Measurements from ENCODE around the gene DHRSX.
"Not testable (repeated sequence)": the region's sequence is repeated elsewhere in the genome, so short reads cannot be mapped to it uniquely, and the experiment has no call there.

The DHRSX gene

DNA sequence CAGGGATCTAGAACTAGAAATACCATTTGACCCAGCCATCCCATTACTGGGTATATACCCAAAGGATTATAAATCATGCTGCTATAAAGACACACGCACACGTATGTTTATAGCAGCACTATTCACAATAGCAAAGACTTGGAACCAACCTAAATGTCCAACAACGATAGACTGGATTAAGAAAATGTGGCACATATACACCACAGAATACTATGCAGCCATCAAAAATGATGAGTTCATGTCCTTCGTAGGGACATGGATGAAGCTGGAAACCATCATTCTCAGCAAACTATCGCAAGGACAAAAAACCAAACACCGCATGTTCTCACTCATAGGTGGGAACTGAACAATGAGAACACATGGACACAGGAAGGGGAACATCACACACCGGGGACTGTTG is 81.4 kb downstream of the DHRSX start:
- not testable (repeated sequence) for DNase-seq

- DNase-seq = no peak
These were observed 82.8 kb downstream of the DHRSX start for GRCh38 chrX:2418000-2418399.

DNA sequence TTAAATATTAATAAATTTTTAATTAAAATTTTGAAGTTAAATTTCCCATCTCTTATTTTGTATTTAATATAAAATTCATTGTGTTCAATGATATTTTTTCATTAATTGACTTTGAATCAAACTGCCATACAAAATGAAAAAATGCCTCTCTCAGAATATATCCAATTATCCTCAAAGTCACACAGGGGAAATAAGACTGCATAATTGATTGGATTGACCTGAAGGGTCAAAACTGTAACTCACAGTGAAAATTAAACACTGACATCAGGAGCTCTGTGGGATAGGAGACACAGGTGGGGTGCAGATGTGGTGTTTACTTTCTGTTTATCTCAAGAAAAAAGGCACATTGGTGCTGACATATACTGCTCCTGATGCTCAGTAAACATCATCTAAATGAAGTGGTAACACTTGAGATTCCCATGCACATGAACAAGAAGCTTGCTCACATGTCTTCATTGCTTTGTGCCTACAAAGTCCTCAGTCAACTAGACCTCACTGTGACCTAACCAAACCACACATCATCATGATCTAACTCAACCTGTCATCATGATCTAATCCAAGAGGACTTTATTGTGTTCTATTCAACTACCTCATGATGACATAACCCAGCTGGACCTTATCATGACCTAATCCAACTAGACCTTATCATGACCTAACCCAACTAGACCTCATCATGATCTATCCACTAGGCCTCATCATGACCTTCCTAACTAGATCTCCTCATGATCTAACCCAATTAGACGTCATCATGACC is 83.7 kb downstream of the DHRSX start:
- no peak for DNase-seq

DNA sequence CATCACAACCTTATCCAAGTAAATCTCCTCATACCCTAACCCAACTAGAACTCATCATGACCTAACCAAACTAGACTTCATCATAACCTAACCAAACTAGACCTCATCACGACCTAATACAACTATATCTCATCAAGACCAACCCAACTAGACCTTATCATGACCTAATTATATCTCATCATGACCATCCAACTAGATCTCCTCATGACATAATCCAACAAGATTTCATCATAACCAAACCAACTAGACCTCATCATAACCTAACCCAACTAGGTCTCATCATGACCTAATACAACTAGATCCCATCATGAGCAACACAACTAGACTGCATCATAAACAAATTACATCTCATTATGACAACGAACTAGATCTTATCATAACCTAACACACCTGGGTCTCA is 86.4 kb downstream of the DHRSX start:
- no peak for DNase-seq

- DNase-seq = no peak
These were observed 86.8 kb downstream of the DHRSX start for GRCh38 chrX:2413969-2414368.

DNA sequence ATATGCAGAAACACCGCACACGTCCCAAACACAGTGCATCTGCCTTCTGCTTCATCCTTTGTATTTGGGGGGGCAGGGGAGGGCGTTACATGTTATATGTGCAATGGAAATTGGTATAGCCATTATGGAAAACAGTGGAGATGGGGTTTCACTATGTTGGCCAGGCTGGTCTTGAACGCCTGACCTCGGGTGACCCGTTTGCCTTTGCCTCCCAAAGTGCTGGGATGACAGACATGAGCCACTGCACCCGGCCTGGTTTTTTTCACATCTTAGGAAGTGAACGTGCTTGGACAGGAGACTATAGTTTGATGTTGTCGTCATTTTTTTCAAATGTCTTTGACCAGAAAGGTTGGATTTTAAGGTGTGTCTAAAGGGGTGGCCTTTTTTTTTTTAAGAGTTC is 88.6 kb downstream of the DHRSX start:
- no peak for DNase-seq

GRCh38 chrX:2410279-2411020 is 90.3 kb downstream of the DHRSX start:
- DNase-seq = no peak

GRCh38 chrX:2409796-2410195 is 91.0 kb downstream of the DHRSX start:
- DNase-seq = no peak

- DNase-seq = no peak
These were observed 91.9 kb downstream of the DHRSX start for GRCh38 chrX:2408856-2409255.

GRCh38 chrX:2406891-2407518 is 93.8 kb downstream of the DHRSX start:
- no peak for DNase-seq

GRCh38 chrX:2404776-2405175 is 96.0 kb downstream of the DHRSX start:
- no peak for DNase-seq

- DNase-seq = no peak
These were observed 98.5 kb downstream of the DHRSX start for GRCh38 chrX:2402361-2402690.

DNA sequence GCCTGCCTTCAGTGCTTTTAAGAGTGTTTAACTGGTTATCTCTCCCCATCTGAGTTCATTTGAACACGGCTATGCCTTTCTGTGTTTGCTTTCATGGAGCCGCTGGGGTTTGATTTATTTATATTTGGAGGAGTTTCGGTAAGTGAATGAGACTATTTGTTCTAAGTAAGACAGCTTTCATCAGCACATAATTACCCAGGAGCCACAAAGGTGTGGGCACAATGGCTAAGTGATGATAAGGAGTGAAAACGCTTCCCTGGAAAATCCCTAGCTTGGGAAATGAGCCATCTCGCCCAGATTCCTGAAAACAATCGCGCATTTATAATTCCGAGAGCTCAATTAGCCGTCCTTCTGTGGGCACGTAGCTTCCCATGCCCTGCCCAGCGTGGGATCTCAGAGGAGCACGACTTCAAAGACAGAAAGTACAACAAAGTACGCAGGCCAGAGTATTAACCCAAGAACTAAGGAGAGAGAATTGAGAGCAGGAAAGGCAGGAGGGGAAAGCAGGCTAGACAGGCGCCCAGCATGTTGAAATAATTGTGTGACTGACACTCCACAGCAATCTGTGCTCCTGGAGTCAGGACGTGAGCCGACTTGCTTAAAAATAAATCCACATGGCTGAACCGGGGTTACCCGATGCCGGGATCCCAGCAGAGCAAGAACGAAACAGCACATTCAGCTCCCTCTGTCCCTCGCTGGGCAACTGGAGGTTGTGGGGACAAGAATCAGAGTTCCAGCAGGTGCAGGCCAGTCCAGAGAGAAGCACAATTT is 99.0 kb downstream of the DHRSX start:
- DNase-seq = no peak

DNA sequence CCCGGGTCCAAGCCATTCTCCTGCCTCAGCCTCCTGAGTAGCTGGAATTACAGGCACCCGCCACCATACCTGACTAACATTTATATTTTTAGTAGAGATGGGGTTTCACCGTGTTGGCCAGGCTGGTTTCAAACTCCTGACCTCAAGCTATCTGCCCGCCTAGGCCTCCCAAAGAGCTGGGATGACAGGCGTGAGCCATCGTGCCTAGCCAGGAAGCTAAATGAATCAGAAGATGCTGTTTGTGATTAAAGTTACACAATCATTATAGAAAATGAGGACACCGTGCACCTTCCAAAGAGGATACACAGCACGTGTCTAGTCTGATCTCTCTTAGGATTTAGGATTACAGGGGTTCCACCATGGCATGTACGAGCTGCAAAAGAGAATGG is 99.6 kb downstream of the DHRSX start:
- no peak for DNase-seq

DNA sequence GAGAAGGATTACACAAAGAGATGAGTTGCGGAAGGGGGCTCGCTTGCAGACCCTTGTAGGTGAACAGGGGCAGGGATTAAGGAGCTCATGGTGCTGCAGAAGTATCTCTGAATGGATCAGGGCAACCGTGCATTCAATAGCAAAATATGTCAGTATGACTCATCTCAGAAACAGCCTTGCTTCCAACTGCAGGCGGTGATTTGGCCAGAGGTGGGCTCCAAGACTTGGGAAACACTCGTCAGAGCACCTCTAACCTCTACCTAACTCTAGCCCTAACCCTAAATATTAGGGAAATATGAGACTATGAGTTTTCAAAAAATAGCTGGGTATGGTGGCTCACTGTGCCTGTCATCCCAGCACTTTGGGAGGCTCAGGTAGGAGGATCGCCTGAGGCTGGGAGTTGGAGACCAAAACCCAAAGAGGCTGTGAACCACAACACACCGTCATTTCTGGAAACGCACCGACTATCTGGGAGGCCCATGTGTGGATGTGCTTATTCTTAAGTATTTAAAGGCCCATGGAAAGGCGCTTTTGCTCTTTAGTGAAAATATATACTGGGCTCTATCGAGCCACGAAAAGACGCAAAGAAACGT is 102.6 kb downstream of the DHRSX start:
- no peak for DNase-seq

DNA sequence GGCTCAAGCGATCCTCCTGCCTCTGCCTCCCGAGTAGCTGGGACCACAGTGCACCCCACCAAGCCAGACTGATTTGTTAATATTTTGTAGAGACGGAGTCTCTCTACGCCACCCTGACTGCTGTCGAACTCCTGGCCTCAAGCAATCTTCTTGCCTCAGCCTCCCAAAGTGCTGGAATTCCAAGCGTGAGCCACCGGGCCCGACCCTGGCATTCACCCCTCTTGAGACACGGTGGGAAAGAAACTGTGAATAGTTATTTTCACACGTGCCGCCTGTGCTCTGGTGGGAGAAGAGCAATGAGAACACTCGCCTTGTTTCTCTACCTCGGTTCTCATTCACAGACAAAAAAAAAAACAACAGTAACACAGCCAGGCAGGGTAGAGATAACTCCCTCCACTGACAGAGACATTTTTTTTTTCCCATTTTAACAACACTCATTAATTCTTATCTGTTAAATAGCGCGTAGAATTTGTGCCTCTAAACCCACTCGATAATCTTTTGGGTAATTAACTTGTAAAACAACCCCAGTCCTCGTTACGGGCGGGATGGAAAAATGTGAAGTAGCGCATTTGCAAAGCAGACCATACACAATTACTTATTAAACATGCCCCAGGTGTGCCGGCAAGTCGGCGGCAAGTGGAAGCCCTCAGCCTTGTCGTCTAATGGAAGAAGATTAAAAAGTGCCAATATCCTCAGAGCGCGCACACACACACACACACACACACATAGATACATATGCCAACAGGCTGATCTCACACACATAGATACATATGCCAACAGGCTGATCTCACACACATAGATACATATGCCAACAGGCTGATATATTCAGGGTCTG is 103.3 kb downstream of the DHRSX start:
- DNase-seq = no peak

DNA sequence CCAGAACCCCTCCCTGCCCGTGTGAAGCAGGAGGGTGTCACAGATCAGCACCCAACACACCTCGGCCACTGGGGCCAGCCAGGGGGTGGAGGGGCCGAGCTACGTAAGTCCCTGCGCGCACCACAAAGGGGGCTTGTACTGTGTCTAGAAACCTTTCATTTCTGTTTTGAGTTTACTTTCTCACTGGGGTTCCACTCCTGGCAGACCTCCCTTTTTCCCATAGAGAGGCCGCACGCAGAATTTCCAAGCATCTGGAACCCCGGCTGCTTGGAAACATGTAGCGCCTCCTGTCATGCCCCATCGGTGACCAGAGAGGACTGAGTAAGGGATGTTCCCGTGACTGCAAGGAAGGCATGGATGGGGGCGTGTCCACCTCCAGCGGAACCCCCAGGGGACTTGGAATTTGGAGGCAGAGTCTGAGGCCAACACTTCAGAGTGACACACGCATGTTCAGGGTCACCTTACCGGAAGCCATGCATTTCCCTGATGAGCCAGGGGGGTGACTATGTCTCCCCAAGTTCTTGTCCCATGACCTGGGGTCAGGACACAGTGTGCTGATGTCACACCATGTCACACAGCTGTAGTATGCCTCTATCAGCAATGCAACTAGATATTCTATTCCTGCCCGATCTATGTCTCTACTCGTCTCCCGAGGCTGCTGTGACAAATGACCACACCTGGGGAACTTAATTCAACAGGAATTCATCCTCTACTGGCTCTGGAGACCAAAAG is 105.3 kb downstream of the DHRSX start:
- no peak for DNase-seq

DNA sequence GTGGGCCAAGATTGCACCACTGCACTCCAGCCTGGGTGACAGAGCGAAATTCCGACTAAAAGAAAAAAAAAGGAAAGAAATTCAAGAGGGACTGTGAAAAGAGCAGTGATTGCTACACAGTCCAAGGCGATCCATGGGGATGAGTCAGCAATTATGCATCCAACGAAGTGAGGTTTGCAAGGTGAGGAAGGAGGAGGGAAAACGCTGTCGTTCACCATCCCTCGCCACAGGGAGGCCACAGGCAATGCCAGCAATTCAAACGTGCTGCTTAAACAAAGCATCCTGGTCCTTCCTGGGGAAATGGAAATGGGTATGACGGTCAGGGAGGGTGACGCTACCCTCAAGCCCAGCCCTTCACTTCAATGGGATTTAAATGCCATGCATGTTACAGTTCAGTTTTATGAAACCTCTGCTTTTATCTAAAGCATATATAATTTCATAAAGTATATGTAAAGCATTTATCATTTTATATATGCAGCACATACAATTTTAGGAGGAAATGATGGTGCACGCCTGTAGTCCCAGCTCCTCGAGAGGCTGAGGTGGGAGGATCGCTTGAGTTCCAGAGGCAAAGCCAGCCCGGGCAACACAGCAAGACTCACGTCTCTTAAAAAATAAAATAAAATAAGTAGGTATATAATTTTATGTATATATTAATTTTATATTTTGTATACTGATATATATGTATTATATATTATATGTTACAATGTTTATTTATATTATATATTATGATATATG is 108.7 kb downstream of the DHRSX start:
- DNase-seq = no peak

DNA sequence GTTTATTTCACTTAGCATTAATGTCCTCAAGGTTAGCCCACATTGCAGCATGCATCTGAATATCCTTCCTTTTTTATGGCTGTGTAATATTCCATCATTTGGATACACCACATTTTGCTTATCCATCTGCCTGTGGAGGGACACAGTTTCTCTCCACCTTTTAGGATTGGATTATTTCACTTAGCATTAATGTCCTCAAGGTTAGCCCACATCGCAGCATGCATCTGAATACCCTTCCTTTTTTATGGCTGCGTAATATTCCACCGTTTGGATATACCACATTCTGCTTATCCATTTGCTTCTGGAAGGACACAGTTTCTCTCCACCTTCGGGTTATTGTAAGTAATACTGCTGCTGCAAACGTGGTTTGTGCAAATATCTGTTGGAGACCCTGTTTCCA is 110.0 kb downstream of the DHRSX start:
- no peak for DNase-seq

- DNase-seq = not testable (repeated sequence)
These were observed 111.0 kb downstream of the DHRSX start for GRCh38 chrX:2389731-2390130.

DNA sequence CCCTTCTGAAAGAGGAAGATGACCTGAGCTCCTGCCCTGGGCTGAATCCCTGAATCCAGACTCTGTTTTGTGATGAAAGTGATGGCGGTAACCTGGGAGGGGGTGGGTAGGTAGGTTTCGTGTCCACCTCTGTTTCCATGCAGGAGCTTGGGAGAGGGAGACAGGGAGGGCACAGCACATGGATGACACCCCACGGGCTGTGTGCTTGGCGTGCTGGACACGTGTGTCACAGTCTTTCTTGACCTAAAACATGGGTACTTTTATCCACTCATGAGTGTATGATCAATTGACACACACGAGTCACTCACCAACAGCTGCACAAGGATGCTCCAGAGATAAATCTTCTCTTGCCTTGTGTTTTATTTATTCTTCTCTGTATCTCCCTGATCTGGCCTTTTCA is 111.5 kb downstream of the DHRSX start:
- DNase-seq = no peak
